Kidney epithelial cell (primary cell): Measurements from ENCODE around the gene PTPRR. TPM values are rescaled to one million over a fixed set of nuclear protein-coding genes. Genes with fewer than 3 reads are reported as not detected.

Source experiments
- DNase-seq: peaks from one replicate; pipeline ENCODE4 v3.0.0-alpha.2; 2010; ENCODE audit warnings: low read depth
- H3K27me3 ChIP-seq: 2 replicates; pipeline ENCODE4 v1.6.0; 2011; ENCODE audit warnings: low read length; ENCODE audit not compliant: control insufficient read depth, insufficient read depth
- H3K36me3 ChIP-seq: 2 replicates; pipeline ENCODE4 v1.5.1; 2011; ENCODE audit warnings: low read length; ENCODE audit not compliant: control insufficient read depth, insufficient read depth
- H3K4me3 ChIP-seq: 2 replicates; pipeline ENCODE4 v1.5.1; 2011; ENCODE audit warnings: low read depth, mild to moderate bottlenecking, control low read depth, low read length
- total RNA-seq: library from RNA; depleted of rRNA; stranded (reverse); fragments of >200 nt; gene quantifications from 2 replicates; pipeline ENCODE4 v1.2.3, GENCODE V29; 2015
- TF ChIP-seq, protein P1 (sequence below): IDR thresholded peaks from 2 replicates; pipeline ENCODE4 v1.5.1; 2011; ENCODE audit warnings: mild to moderate bottlenecking, moderate library complexity, low read length, control low read depth, inconsistent platforms; ENCODE audit not compliant: insufficient read depth, poor library complexity, severe bottlenecking

PTPRR gene
- total RNA-seq, 1 donor from 2014 or later = 2.3 TPM

DNA sequence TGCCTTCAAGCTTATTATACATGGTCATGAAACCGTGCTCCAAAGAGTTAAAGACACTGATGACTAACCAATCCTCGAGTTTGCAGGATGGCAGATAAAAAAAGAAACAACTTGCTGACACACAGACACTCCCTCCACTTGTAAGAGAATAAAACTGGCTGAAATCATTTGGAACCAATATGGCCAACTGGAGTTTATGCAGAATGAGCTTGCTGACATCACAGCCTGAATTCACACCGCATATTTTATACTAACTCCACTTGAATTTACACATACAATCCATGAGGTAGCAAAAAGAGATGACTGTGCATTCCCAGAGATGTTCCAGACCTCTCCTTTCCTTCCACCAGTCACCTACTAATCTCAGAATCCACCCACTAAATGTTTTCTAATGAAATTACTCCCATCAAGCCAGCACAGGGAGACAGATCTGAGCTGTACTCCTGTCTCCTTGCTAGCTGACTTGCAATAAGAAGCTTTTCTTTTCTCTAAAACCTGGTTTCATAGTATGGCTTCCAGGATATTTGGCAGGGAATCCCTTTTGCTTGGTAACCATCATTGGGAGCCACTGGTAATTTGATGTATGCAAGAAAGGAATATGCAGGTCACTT, 15.8 kb upstream of the PTPRR start:
- H3K4me3 ChIP-seq = no peak overlapping the region
- no peaks in the 10 kb centered on the region for H3K27me3 ChIP-seq
- no peak for DNase-seq
- TF ChIP-seq, protein P1, sequence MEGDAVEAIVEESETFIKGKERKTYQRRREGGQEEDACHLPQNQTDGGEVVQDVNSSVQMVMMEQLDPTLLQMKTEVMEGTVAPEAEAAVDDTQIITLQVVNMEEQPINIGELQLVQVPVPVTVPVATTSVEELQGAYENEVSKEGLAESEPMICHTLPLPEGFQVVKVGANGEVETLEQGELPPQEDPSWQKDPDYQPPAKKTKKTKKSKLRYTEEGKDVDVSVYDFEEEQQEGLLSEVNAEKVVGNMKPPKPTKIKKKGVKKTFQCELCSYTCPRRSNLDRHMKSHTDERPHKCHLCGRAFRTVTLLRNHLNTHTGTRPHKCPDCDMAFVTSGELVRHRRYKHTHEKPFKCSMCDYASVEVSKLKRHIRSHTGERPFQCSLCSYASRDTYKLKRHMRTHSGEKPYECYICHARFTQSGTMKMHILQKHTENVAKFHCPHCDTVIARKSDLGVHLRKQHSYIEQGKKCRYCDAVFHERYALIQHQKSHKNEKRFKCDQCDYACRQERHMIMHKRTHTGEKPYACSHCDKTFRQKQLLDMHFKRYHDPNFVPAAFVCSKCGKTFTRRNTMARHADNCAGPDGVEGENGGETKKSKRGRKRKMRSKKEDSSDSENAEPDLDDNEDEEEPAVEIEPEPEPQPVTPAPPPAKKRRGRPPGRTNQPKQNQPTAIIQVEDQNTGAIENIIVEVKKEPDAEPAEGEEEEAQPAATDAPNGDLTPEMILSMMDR = no peak
- H3K36me3 ChIP-seq = no peaks in the 10 kb centered on the region

DNA sequence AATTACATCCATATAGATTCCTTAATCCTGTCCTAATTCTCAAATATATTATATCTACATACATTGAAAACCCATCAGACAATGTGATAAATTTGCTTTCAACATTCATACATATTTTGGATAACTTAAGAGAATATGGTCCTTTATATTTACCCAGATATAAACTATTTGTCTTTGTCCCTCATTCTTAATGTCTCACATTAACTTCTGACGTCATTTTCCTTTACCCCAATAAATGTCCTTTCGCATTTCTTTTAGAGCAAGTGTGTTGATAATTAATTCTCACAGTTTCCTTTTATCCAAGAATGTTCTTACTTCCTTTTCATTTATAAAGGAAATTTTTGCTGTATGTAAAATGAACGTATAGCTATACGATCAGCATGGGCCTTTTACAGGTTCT, 12.6 kb upstream of the PTPRR start:
- no peak overlapping the region for H3K4me3 ChIP-seq
- DNase-seq = no peak
- no peaks in the 10 kb centered on the region for H3K36me3 ChIP-seq
- no peaks in the 10 kb centered on the region for H3K27me3 ChIP-seq
- TF ChIP-seq, protein P1 = no peak

DNA sequence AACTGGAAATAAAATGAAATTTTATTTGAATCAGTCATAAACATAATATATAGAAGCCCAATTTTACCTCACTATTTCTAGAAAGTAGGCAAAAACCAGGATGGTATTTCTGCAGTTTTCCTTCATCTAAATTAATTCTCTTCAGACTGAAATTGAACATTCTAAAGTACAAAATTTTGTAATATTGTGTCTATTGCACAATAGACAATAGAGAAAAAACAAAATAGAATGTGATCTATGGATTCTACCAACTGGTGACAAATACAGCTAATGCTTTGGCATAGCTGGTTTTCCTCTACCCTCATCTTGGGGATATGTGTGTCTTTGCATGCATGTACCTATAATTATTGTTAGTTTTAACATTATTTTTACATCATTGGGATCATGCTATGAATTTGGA, 8.5 kb upstream of the PTPRR start:
- Histone ChIP-seq H3K4me3 (no peak overlapping the region), H3K36me3 (no peaks in the 10 kb centered on the region), H3K27me3 (no peaks in the 10 kb centered on the region)
- DNase-seq = no peak
- TF ChIP-seq, protein P1 = no peak

DNA sequence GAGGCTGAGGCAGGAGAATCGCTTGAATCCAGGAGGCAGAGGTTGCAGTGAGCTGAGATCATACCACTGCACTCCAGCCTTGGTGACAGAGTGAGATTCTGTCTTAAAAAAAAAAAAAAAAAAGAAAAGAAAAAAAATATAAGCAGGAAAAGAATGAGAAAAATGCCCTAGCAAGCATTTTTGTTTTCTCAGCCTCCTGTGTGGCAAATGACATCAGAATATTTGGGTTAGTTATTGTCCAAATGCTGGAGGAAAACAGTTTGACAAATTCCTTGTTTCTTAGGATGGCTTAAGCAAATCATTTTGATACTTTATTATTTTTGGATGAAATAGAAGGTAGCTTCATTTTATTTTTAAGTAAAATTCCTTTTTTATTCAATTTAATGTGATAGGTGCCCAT, 7.5 kb upstream of the PTPRR start:
- TF ChIP-seq, protein P1 = no peak
- no peak overlapping the region for H3K4me3 ChIP-seq
- no peaks in the 10 kb centered on the region for H3K27me3 ChIP-seq
- no peak for DNase-seq
- no peaks in the 10 kb centered on the region for H3K36me3 ChIP-seq

DNA sequence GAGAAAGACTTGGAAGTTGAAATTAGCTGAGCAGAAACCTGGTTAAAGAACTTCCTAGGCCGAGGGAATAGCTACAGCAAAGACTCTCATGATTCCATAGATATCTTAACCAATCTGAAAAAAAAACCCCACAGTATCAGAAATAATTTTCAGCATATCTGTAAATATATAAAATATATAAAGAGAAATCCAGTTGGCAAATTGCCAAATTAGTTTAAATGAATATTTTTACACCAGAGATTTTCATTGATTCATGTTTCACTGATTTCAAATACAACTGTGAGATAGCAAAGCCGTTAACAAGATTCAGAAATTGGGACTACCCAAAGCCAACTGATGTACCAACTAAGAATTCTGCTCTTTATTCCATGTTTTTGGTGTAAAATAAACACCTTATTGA, 6.8 kb upstream of the PTPRR start:
- no peak for DNase-seq
- Histone ChIP-seq H3K27me3 (no peaks in the 10 kb centered on the region), H3K36me3 (no peaks in the 10 kb centered on the region), H3K4me3 (no peak overlapping the region)
- TF ChIP-seq, protein P1 = no peak

DNA sequence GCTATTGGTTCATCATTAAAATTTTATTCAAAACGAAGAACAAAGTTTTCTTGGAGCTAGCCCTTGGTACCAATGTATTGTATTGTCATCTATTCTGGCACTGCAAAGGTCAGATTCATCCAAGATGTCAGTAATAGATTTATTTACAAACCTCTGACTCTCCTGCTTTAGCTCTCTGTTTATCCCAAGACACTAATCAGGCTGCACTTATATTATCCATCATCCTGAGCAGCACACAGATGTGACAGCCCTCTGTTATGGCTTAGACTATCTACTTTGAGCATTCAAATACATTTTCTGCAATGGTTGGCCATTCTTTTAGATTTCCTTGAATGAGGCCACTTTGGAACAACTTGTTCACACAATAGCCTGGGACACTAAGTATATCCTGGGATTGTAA, 5.0 kb upstream of the PTPRR start:
- no peak for DNase-seq
- Histone ChIP-seq H3K27me3 (peaks cover 10% of the 10 kb centered on the region), H3K4me3 (no peak overlapping the region), H3K36me3 (no peaks in the 10 kb centered on the region)
- TF ChIP-seq, protein P1 = no peak
